Endothelial cell of umbilical vein (primary cell): ENCODE measurements around the gene RAPGEF6. TPM values are rescaled to one million over a fixed set of nuclear protein-coding genes. Genes with fewer than 3 reads are reported as not detected.

Experiments used
- BruUV-seq: library from RNA; stranded (reverse); fragments of 400-500 nt; replicated peaks from 2 replicates; lab custom pipeline; 2021; lab: Mats Ljungman, UMichigan
- CTCF ChIA-PET: fragments of 300-600, 350-600 bp; sonication (Branson Sonifier 250); formaldehyde crosslinking; loops from one replicate; lab custom pipeline; 2021; ENCODE audit warnings: antibody characterized with exemption, inconsistent platforms; lab: Charles Lee
- POLR2A ChIA-PET: fragments of 300-600, 350-600 bp; sonication (Branson Sonifier 250); formaldehyde crosslinking; loops from one replicate; lab custom pipeline; 2021; ENCODE audit warnings: antibody characterized with exemption, inconsistent platforms; lab: Charles Lee
- DNase-seq: peaks from one replicate; pipeline ENCODE4 v3.0.0-alpha.2; 2011; ENCODE audit warnings: low read depth, low spot score
- FAIRE-seq: peaks from 2 replicates; lab custom pipeline; 2011; peaks lifted over from hg19 to GRCh38; lab: Jason Lieb, UNC
- H2AFZ ChIP-seq: 2 replicates; pipeline ENCODE4 v1.6.0; 2012; ENCODE audit warnings: low read depth, low read length, control low read depth, inconsistent platforms
- H3K27ac ChIP-seq: 2 replicates; pipeline ENCODE4 v1.5.1; 2011; ENCODE audit warnings: low read depth, mild to moderate bottlenecking, control low read depth, low read length, moderate library complexity; ENCODE audit not compliant: insufficient read depth
- H3K27me3 ChIP-seq, 2 experiments: 2 replicates each; pipeline versions ENCODE4 v1.6.0 to v1.6.1; 2011; ENCODE audit warnings: low read length in 2 of 2, mixed read lengths in 1 of 2; ENCODE audit not compliant: control insufficient read depth in 2 of 2, insufficient read depth in 2 of 2
- H3K36me3 ChIP-seq, 2 experiments: 2 replicates in 1 of 2; 3 replicates in 1 of 2; pipeline ENCODE4 v1.5.1; 2011; ENCODE audit warnings: low read length in 2 of 2, mild to moderate bottlenecking in 1 of 2, moderate library complexity in 1 of 2; ENCODE audit not compliant: control insufficient read depth in 2 of 2, insufficient read depth in 2 of 2; ENCODE audit errors: extremely low read depth in 1 of 2
- H3K4me1 ChIP-seq: 3 replicates; pipeline ENCODE4 v1.5.1; 2011; ENCODE audit warnings: mild to moderate bottlenecking, low read length; ENCODE audit not compliant: control insufficient read depth, insufficient read depth; ENCODE audit errors: extremely low read depth
- H3K4me2 ChIP-seq: 2 replicates; pipeline ENCODE4 v1.6.1; 2011; ENCODE audit warnings: low read length, control low read depth, mixed read lengths; ENCODE audit not compliant: insufficient read depth
- H3K4me3 ChIP-seq, 3 experiments: fragments of 200-600 bp in 1 of 3; sonication (generic), shearing (Covaris generic) in 1 of 3; replicated peaks in 1 of 3; 2 replicates each; pipeline ENCODE4 v1.5.1; 2011 to 2016; ENCODE audit warnings: control low read depth in 3 of 3, low read length in 3 of 3, mild to moderate bottlenecking in 2 of 3, inconsistent platforms in 1 of 3, low read depth in 1 of 3, moderate library complexity in 1 of 3; ENCODE audit not compliant: insufficient read depth in 1 of 3
- H3K79me2 ChIP-seq: 2 replicates; pipeline ENCODE4 v1.6.0; 2012; ENCODE audit warnings: low read length, inconsistent platforms; ENCODE audit not compliant: control insufficient read depth, insufficient read depth
- H3K9ac ChIP-seq: replicated peaks from 2 replicates; pipeline ENCODE3; 2011; ENCODE audit warnings: low read length, control low read depth; ENCODE audit not compliant: insufficient read depth; ENCODE audit errors: extremely low read depth
- H3K9me1 ChIP-seq: replicated peaks from 3 replicates; pipeline ENCODE4 v1.6.0; 2011; ENCODE audit warnings: mild to moderate bottlenecking, low read length; ENCODE audit not compliant: control insufficient read depth, insufficient read depth; ENCODE audit errors: extremely low read depth
- H3K9me3 ChIP-seq: replicated peaks from 2 replicates; pipeline ENCODE4 v1.5.1; 2012; ENCODE audit warnings: low read length, inconsistent platforms; ENCODE audit not compliant: control insufficient read depth, insufficient read depth
- H4K20me1 ChIP-seq: replicated peaks from 2 replicates; pipeline ENCODE3; 2011; ENCODE audit warnings: mild to moderate bottlenecking, low read length; ENCODE audit not compliant: control insufficient read depth, insufficient read depth; ENCODE audit errors: extremely low read depth
- CTCF ChIP-seq, 2 donors: IDR thresholded peaks; 1 replicate in 1 of 2; 2 replicates in 1 of 2; pipeline ENCODE4 v1.5.1; 2011; ENCODE audit warnings: low read length in 2 of 2, mild to moderate bottlenecking in 2 of 2, moderate library complexity in 2 of 2, control low read depth in 1 of 2, inconsistent platforms in 1 of 2, low read depth in 1 of 2; ENCODE audit not compliant: insufficient read depth in 1 of 2; ENCODE audit errors: extremely low read depth in 1 of 2
- EZH2 ChIP-seq: IDR thresholded peaks from 2 replicates; pipeline ENCODE4 v1.6.1; 2012; ENCODE audit warnings: borderline replicate concordance, low read depth, mild to moderate bottlenecking, moderate library complexity, low read length, inconsistent platforms; ENCODE audit not compliant: severe bottlenecking
- FOS ChIP-seq: IDR thresholded peaks from 2 replicates; pipeline ENCODE4 v1.6.1; 2011; ENCODE audit warnings: mild to moderate bottlenecking, low read length, moderate library complexity, borderline replicate concordance; ENCODE audit not compliant: insufficient read depth
- GATA2 ChIP-seq: IDR thresholded peaks from 2 replicates; pipeline ENCODE4 v1.7.0; 2011; ENCODE audit warnings: low read depth, mild to moderate bottlenecking, moderate library complexity, mixed read lengths, low read length; ENCODE audit not compliant: insufficient read length, insufficient read depth
- JUN ChIP-seq: IDR thresholded peaks from 2 replicates; pipeline ENCODE4 v1.6.1; 2011; ENCODE audit warnings: borderline replicate concordance, low read depth; ENCODE audit not compliant: insufficient read length, insufficient read depth
- MAX ChIP-seq: IDR thresholded peaks from 2 replicates; pipeline ENCODE4 v1.6.1; 2011; ENCODE audit not compliant: insufficient read depth, insufficient read length
- MYC ChIP-seq: IDR thresholded peaks from one replicate; pipeline ENCODE4 v1.6.1; 2011; ENCODE audit warnings: mild to moderate bottlenecking, low read depth, low read length
- POLR2A ChIP-seq: IDR thresholded peaks from 2 replicates; pipeline ENCODE4 v1.6.1; 2012; ENCODE audit warnings: low read depth, mild to moderate bottlenecking, control low read depth, low read length
- POLR2AphosphoS5 ChIP-seq: IDR thresholded peaks from 2 replicates; pipeline ENCODE4 v1.6.1; 2012; ENCODE audit warnings: low read depth, mild to moderate bottlenecking, control low read depth, low read length, moderate library complexity; ENCODE audit not compliant: insufficient read depth
- dilution Hi-C: fragments of 300-500 bp; cut with MboI; formaldehyde crosslinking; loops from one replicate; pipeline ENCODE4 v1.15.0; 2019; ENCODE audit warnings: low sequenced_read_pairs; ENCODE audit not compliant: extremely low pct_ligation_motif_present
- intact Hi-C: fragments of 100-400 bp; cut with micrococcal nuclease; formaldehyde crosslinking; loops from one replicate; pipeline ENCODE4 v1.10.0; 2022
- polyA plus RNA-seq, 4 experiments: library from polyadenylated mRNA; depleted of rRNA in 3 of 4; stranded (reverse) in 3 of 4; unstranded in 1 of 4; fragments of >200 nt; gene quantifications; 2 replicates each; pipeline versions ENCODE4 v1.2.1 to v1.2.3, GENCODE V29; 2011 to 2012; ENCODE audit warnings: missing spikeins in 1 of 4
- total RNA-seq: library from RNA; stranded (reverse); gene quantifications from 2 replicates; pipeline ENCODE4 v1.2.3, GENCODE V29; 2021

The RAPGEF6 gene
- total and polyA plus RNA-seq, 2 donors (not counting 3 experiments of a cell fraction or from before 2014, with no cell fraction given) = 3.5 to 17.5 TPM

- no peak for FAIRE-seq
Measured at GRCh38 chr5:131462454-131462853, 172.6 kb downstream of the RAPGEF6 start.

More at GRCh38 chr5:131462454-131462853, 172.6 kb downstream of the RAPGEF6 start:
- ChIA-PET POLR2A (no interaction called here), CTCF (interaction anchor here (1.8 kb wide), 1 partner anchor 39 kb away, joined by 9 read pairs; no protein-coding TSS in a partner anchor)
- Histone ChIP-seq H3K9me3 (no peaks in the 10 kb centered on the region), H3K79me2 (no peaks in the 10 kb centered on the region), H3K27me3 (no peaks in the 10 kb centered on the region), H4K20me1 (no peaks in the 10 kb centered on the region), H3K4me3 (no peak overlapping the region), H3K9me1 (no peaks in the 10 kb centered on the region), H3K9ac (no peak overlapping the region), H3K4me1 (peaks cover 18% of the 10 kb centered on the region), H3K36me3 (no peaks in the 10 kb centered on the region), H2AFZ (no peak overlapping the region), H3K4me2 (peak overlapping the region; percentile 16), H3K27ac (no peak overlapping the region)
- intact Hi-C loops = no loop called here
- peak; percentile 87 for DNase-seq
- BruUV-seq = no TSS peak
- dilution Hi-C loops = no loop called here
- no peak for TF ChIP-seq GATA2
- no peak for TF ChIP-seq JUN
- no peak for TF ChIP-seq POLR2AphosphoS5
- no peak for TF ChIP-seq POLR2A
- TF ChIP-seq MYC = no peak
- TF ChIP-seq EZH2 = no peak
- TF ChIP-seq CTCF (IDR thresholded peaks at IDR 0.05; ENCODE audit: extremely low read depth in 1 of 2, insufficient read depth in 1 of 2, low read depth in 1 of 2, low read length in 2 of 2) = no peak
- no peak for TF ChIP-seq FOS
- TF ChIP-seq MAX = no peak
